ENCODE measurements around the gene LIPC.
A peak's percentile ranks its signal among the peaks of the same experiment; 100 is the strongest.

Gene LIPC

DNA sequence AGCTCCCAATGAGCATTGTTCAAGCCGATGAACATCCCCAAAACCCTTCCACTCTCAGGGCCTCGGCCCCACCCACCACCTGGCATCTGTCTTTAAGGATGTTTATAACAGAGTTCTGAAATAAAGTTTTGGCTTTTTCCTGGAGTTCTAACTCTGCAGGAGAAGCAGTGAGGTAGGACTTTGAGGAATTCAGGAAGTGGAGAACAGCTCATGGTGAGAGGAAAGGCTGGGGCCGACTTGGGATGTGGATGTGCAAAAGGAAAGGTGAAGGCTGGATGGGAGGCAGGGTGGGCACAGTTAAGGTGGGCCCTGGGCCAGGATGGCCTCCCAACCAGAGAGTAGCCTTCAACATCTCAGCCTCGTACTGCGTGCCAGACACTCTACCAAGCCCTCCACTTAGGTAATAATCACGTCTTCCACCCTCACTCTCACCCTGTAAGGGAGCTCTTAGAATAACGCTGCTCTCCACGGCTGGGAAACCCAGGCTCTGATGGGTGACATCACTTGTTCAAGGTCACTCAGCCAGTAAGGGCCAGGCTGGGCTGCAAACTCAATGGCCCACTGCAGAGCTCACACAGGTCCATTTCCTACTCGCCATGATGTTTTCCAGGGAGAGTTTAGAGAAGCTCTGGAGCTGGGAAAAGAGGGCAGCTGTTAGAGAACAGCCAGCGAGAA is 28.5 kb downstream of the LIPC start:
- no peak overlapping the region for H3K4me3 ChIP-seq (ENCODE audit: low read length)
- peaks cover 21% of the 10 kb centered on the region for H3F3A ChIP-seq (ENCODE audit: insufficient read depth, low read length)
- H4K20me1 ChIP-seq (ENCODE audit: insufficient read depth, low read length) = no peaks in the 10 kb centered on the region
- no peak overlapping the region for H3K27ac ChIP-seq (ENCODE audit: low read length)
- H3K27me3 ChIP-seq (replicated peaks; ENCODE audit: insufficient read depth, low read length) = no peaks in the 10 kb centered on the region
- no peak overlapping the region for H3K9ac ChIP-seq (ENCODE audit: low read length)
- no peak overlapping the region for H2AFZ ChIP-seq (ENCODE audit: low read length)
- no peaks in the 10 kb centered on the region for H3K36me3 ChIP-seq (replicated peaks; ENCODE audit: insufficient read depth, low read length)
- no peak overlapping the region for H3K4me2 ChIP-seq (ENCODE audit: low read depth, low read length)
- peaks cover 59% of the 10 kb centered on the region for H3K4me1 ChIP-seq (ENCODE audit: low read length)
- H3K9me2 ChIP-seq (replicated peaks; ENCODE audit: insufficient read depth, low read length) = no peaks in the 10 kb centered on the region
- DNase-seq = no peak
- H3K79me2 ChIP-seq (ENCODE audit: low read length) = no peaks in the 10 kb centered on the region
- no peak for TF ChIP-seq EZH2phosphoT487 (IDR thresholded peaks at IDR 0.05; ENCODE audit: low read length)
- TF ChIP-seq, protein P1, sequence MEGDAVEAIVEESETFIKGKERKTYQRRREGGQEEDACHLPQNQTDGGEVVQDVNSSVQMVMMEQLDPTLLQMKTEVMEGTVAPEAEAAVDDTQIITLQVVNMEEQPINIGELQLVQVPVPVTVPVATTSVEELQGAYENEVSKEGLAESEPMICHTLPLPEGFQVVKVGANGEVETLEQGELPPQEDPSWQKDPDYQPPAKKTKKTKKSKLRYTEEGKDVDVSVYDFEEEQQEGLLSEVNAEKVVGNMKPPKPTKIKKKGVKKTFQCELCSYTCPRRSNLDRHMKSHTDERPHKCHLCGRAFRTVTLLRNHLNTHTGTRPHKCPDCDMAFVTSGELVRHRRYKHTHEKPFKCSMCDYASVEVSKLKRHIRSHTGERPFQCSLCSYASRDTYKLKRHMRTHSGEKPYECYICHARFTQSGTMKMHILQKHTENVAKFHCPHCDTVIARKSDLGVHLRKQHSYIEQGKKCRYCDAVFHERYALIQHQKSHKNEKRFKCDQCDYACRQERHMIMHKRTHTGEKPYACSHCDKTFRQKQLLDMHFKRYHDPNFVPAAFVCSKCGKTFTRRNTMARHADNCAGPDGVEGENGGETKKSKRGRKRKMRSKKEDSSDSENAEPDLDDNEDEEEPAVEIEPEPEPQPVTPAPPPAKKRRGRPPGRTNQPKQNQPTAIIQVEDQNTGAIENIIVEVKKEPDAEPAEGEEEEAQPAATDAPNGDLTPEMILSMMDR (IDR thresholded peaks at IDR 0.05; ENCODE audit: low read length) = no peak
- TF ChIP-seq EZH2 (optimal IDR thresholded peaks at IDR 0.05; ENCODE audit: low read depth, low read length) = no peak
- H3K9me3 ChIP-seq (replicated peaks; ENCODE audit: insufficient read depth, low read length) = no peaks in the 10 kb centered on the region

DNA sequence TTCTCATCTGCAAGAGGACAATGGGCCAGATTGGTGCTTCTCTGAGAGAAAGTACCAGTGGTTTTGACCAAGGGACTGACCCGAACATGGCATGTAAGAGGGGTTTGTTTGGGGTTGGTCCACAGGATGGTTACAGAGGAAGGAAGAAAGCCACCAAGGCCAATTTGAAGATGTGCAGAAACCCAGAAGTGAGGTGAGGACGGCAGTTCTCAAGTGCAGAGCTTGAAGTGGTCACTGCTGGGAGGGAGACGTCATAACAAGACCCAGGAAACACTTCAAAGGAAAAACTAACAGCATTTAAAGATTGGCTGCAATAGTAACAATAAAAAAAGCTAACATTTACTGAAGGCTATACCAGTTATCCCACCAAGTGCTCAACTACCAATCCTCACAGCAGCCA is 29.1 kb downstream of the LIPC start:
- peaks cover 63% of the 10 kb centered on the region for H3K4me1 ChIP-seq (ENCODE audit: low read length)
- TF ChIP-seq, protein P1 (IDR thresholded peaks at IDR 0.05; ENCODE audit: low read length) = no peak
- TF ChIP-seq EZH2phosphoT487 (IDR thresholded peaks at IDR 0.05; ENCODE audit: low read length) (no peak), EZH2 (optimal IDR thresholded peaks at IDR 0.05; ENCODE audit: low read depth, low read length) (no peak)
- H3K9me2 ChIP-seq (replicated peaks; ENCODE audit: insufficient read depth, low read length) = no peaks in the 10 kb centered on the region
- no peak for DNase-seq
- no peaks in the 10 kb centered on the region for H3K79me2 ChIP-seq (ENCODE audit: low read length)
- H3K27me3 ChIP-seq (replicated peaks; ENCODE audit: insufficient read depth, low read length) = no peaks in the 10 kb centered on the region
- peaks cover 21% of the 10 kb centered on the region for H3F3A ChIP-seq (ENCODE audit: insufficient read depth, low read length)
- no peaks in the 10 kb centered on the region for H3K9me3 ChIP-seq (replicated peaks; ENCODE audit: insufficient read depth, low read length)
- no peak overlapping the region for H3K27ac ChIP-seq (ENCODE audit: low read length)
- no peak overlapping the region for H3K4me3 ChIP-seq (ENCODE audit: low read length)
- H3K4me2 ChIP-seq (ENCODE audit: low read depth, low read length) = no peak overlapping the region
- no peak overlapping the region for H3K9ac ChIP-seq (ENCODE audit: low read length)
- H3K36me3 ChIP-seq (replicated peaks; ENCODE audit: insufficient read depth, low read length) = no peaks in the 10 kb centered on the region
- no peak overlapping the region for H2AFZ ChIP-seq (ENCODE audit: low read length)
- H4K20me1 ChIP-seq (ENCODE audit: insufficient read depth, low read length) = no peaks in the 10 kb centered on the region

DNA sequence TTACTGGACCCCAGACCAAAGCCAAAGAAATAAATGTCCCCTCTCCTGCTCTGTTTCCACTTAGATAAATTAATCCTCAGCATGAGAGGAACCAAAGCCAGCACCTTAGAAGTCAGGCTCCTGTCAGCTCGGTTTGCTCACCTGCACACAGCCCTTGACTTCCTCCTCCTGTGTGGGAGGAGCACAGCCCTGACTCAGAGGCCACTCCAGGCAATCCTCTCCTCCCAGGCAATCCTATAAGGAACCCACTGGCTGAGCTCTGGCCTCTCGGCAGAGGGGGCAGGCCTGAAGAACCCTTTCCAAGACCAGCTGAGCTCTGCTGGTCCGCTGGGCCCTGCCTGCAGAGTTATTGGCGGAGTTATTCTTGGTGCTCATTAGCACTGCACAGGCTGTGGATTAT is 30.8 kb downstream of the LIPC start:
- Histone ChIP-seq H3K9me2 (replicated peaks; ENCODE audit: insufficient read depth, low read length) (no peaks in the 10 kb centered on the region), H3K4me2 (ENCODE audit: low read depth, low read length) (no peak overlapping the region)

More for the DNA sequence above, 30.8 kb downstream of the LIPC start:
- Histone ChIP-seq H3K79me2 (ENCODE audit: low read length) (no peaks in the 10 kb centered on the region), H3K27me3 (replicated peaks; ENCODE audit: insufficient read depth, low read length) (no peaks in the 10 kb centered on the region), H3K9me3 (replicated peaks; ENCODE audit: insufficient read depth, low read length) (no peaks in the 10 kb centered on the region), H3K27ac (ENCODE audit: low read length) (peak overlapping the region; percentile 86; the same call in 1 of the 2 replicates), H4K20me1 (ENCODE audit: insufficient read depth, low read length) (no peaks in the 10 kb centered on the region), H2AFZ (ENCODE audit: low read length) (no peak overlapping the region), H3K36me3 (replicated peaks; ENCODE audit: insufficient read depth, low read length) (no peaks in the 10 kb centered on the region), H3K9ac (ENCODE audit: low read length) (no peak overlapping the region), H3K4me3 (ENCODE audit: low read length) (no peak overlapping the region), H3F3A (ENCODE audit: insufficient read depth, low read length) (peaks cover 20% of the 10 kb centered on the region), H3K4me1 (ENCODE audit: low read length) (peaks cover 60% of the 10 kb centered on the region)
- no peak for TF ChIP-seq EZH2phosphoT487 (IDR thresholded peaks at IDR 0.05; ENCODE audit: low read length)
- TF ChIP-seq, protein P1 (IDR thresholded peaks at IDR 0.05; ENCODE audit: low read length) = no peak
- TF ChIP-seq EZH2 (optimal IDR thresholded peaks at IDR 0.05; ENCODE audit: low read depth, low read length) = no peak
- DNase-seq = no peak
